SK-N-DZ (cell line): ENCODE results near the gene ITPRIPL2. TPM values are rescaled to one million over a fixed set of nuclear protein-coding genes. Genes with fewer than 3 reads are reported as not detected.
A peak's percentile ranks its signal among the peaks of the same experiment; 100 is the strongest.

Experiments
- DNase-seq: peaks from one replicate; pipeline ENCODE4 v3.0.0-alpha.2; 2015; ENCODE audit warnings: low spot score
- polyA plus RNA-seq, 2 experiments: library from polyadenylated mRNA; depleted of rRNA; stranded (reverse); fragments of >200 nt; gene quantifications; 2 replicates each; pipeline ENCODE4 v1.2.3, GENCODE V29; 2014

The ITPRIPL2 gene
- polyA plus RNA-seq (2014; cell fraction: cytosol; rRNA removed) = 0.07 and 0.14 TPM in 2 replicates
- 0.21 and 0.37 TPM in 2 replicates for polyA plus RNA-seq (2014; cell fraction: nucleus; rRNA removed)

GRCh38 chr16:19113577-19114358 lies at the start of gene ITPRIPL2:
ITPRIPL2 (plus strand) TSS chr16:19113964; CDS start chr16:19114462, 498 bp downstream.
- DNase-seq = no peak

GRCh38 chr16:19066988-19067348 lies 46.8 kb upstream of the ITPRIPL2 start:
- DNase-seq = no peak

- DNase-seq = peak; percentile 100
Measured at GRCh38 chr16:19067349-19068236, 46.2 kb upstream of the ITPRIPL2 start, which contains the start of gene COQ7. COQ7 (plus strand) TSS chr16:19067614; CDS start chr16:19067665, 51 bp downstream.

GRCh38 chr16:19068237-19068815 lies 45.4 kb upstream of the ITPRIPL2 start:
- no peak for DNase-seq

GRCh38 chr16:19071811-19072777 lies 41.7 kb upstream of the ITPRIPL2 start:
- DNase-seq = peak; percentile 42

GRCh38 chr16:19073344-19073743 lies 40.4 kb upstream of the ITPRIPL2 start:
- no peak for DNase-seq

GRCh38 chr16:19073863-19074262 lies 39.9 kb upstream of the ITPRIPL2 start:
- no peak for DNase-seq

- no peak for DNase-seq
Measured at GRCh38 chr16:19075511-19075910, 38.3 kb upstream of the ITPRIPL2 start.

- no peak for DNase-seq
Measured at GRCh38 chr16:19077879-19078278, 35.9 kb upstream of the ITPRIPL2 start.

GRCh38 chr16:19083670-19084069 lies 30.1 kb upstream of the ITPRIPL2 start:
- no peak for DNase-seq

- DNase-seq = no peak
Measured at GRCh38 chr16:19084139-19084538, 29.6 kb upstream of the ITPRIPL2 start.

- no peak for DNase-seq
Measured at GRCh38 chr16:19084879-19085278, 28.9 kb upstream of the ITPRIPL2 start.

- DNase-seq = peak; percentile 44
Measured at GRCh38 chr16:19085679-19086200, 28.0 kb upstream of the ITPRIPL2 start.

- DNase-seq = peak; percentile 97
Measured at GRCh38 chr16:19086322-19087199, 27.2 kb upstream of the ITPRIPL2 start.

- DNase-seq = no peak
Measured at GRCh38 chr16:19088341-19088916, 25.3 kb upstream of the ITPRIPL2 start.

- no peak for DNase-seq
Measured at GRCh38 chr16:19089410-19089955, 24.3 kb upstream of the ITPRIPL2 start.

GRCh38 chr16:19090916-19091315 lies 22.8 kb upstream of the ITPRIPL2 start:
- DNase-seq = no peak

- DNase-seq = no peak
Measured at GRCh38 chr16:19092653-19093410, 20.9 kb upstream of the ITPRIPL2 start.
